GM23248 (cell line): Measurements from ENCODE around the gene GABRG3. TPM values are rescaled to one million over a fixed set of nuclear protein-coding genes. Genes with fewer than 3 reads are reported as not detected.

Experiments used
- DNase-seq: peaks from one replicate; pipeline ENCODE4 v3.0.0-alpha.2; 2015
- H2AFZ ChIP-seq: fragments of 200-600 bp; sonication (generic); 2 replicates; pipeline ENCODE4 v1.6.1; 2016; ENCODE audit warnings: antibody characterized with exemption
- H3F3A ChIP-seq: fragments of 200-600 bp; sonication (generic); 2 replicates; pipeline ENCODE4 v1.6.1; 2016; ENCODE audit warnings: mild to moderate bottlenecking, antibody characterized with exemption, mixed run types; ENCODE audit not compliant: insufficient read depth
- H3K27ac ChIP-seq: fragments of 200-600 bp; sonication (generic); 2 replicates; pipeline ENCODE4 v1.5.1; 2016; ENCODE audit warnings: mild to moderate bottlenecking
- H3K27me3 ChIP-seq: fragments of 200-600 bp; sonication (generic); replicated peaks from 2 replicates; pipeline ENCODE4 v1.6.1; 2016; ENCODE audit warnings: mild to moderate bottlenecking; ENCODE audit not compliant: insufficient read depth
- H3K36me3 ChIP-seq: fragments of 200-600 bp; sonication (generic); 2 replicates; pipeline ENCODE4 v1.6.1; 2016; ENCODE audit warnings: low read depth, mild to moderate bottlenecking
- H3K4me1 ChIP-seq: fragments of 200-600 bp; sonication (generic); 2 replicates; pipeline ENCODE4 v1.6.1; 2016; ENCODE audit warnings: mild to moderate bottlenecking; ENCODE audit not compliant: insufficient read depth
- H3K4me2 ChIP-seq: fragments of 200-600 bp; sonication (generic); one replicate; pipeline ENCODE4 v1.6.1; 2016; ENCODE audit warnings: mild to moderate bottlenecking; ENCODE audit not compliant: unreplicated experiment
- H3K4me3 ChIP-seq: fragments of 200-600 bp; sonication (generic); 2 replicates; pipeline ENCODE4 v1.5.1; 2016; ENCODE audit warnings: mild to moderate bottlenecking
- H3K79me2 ChIP-seq: fragments of 200-600 bp; sonication (generic); 2 replicates; pipeline ENCODE4 v1.6.1; 2016; ENCODE audit warnings: mild to moderate bottlenecking; ENCODE audit not compliant: insufficient read depth
- H3K9ac ChIP-seq: fragments of 200-600 bp; sonication (generic); 2 replicates; pipeline ENCODE4 v1.6.1; 2016; ENCODE audit warnings: mild to moderate bottlenecking
- H3K9me2 ChIP-seq: fragments of 200-600 bp; sonication (generic); 2 replicates; pipeline ENCODE4 v1.6.1; 2016; ENCODE audit warnings: mixed run types, mild to moderate bottlenecking, moderate library complexity; ENCODE audit not compliant: insufficient read depth
- H3K9me3 ChIP-seq: fragments of 200-600 bp; sonication (generic); one replicate; pipeline ENCODE4 v1.6.1; 2017; ENCODE audit warnings: low read depth
- H4K20me1 ChIP-seq: fragments of 200-600 bp; sonication (generic); 2 replicates; pipeline ENCODE4 v1.6.0; 2016; ENCODE audit not compliant: insufficient read depth
- EZH2 ChIP-seq: fragments of 200-600 bp; sonication (generic); IDR thresholded peaks from 2 replicates; pipeline ENCODE4 v1.6.1; 2018; ENCODE audit warnings: antibody characterized with exemption, mild to moderate bottlenecking; ENCODE audit not compliant: insufficient read depth, poor library complexity, severe bottlenecking
- EZH2phosphoT487 ChIP-seq: fragments of 200-600 bp; sonication (generic); IDR thresholded peaks from 2 replicates; pipeline ENCODE4 v1.6.1; 2018; ENCODE audit warnings: antibody characterized with exemption, moderate library complexity, mild to moderate bottlenecking, low read depth; ENCODE audit not compliant: insufficient read depth
- whole genome bisulfite sequencing, 2 experiments: methylation state at CpG; one replicate each; pipeline ENCODE4 v1.1.6; 2015 to 2017; ENCODE audit warnings: low lambda C conversion rate in 2 of 2, low coverage in 1 of 2; ENCODE audit errors: missing lambda C conversion rate in 2 of 2; 5-methylcytosine and 5-hydroxymethylcytosine counted together
- in situ Hi-C: fragments of 300-500 bp; cut with MboI; formaldehyde crosslinking; loops from 2 replicates; pipeline ENCODE4 v1.15.0; 2020
- polyA plus RNA-seq: library from polyadenylated mRNA; unstranded; fragments of >200 nt; fragmentation: Nextera tagmentation; extraction: Ambion mirVana; gene quantifications from 2 replicates; pipeline ENCODE4 v1.2.1, GENCODE V29; 2016
- total RNA-seq: library from RNA; depleted of rRNA; stranded (reverse); fragments of >200 nt; shearing (Covaris generic); gene quantifications from 2 replicates; pipeline ENCODE4 v1.2.3, GENCODE V29; 2014

The GABRG3 gene
- total and polyA plus RNA-seq, 2 experiments from 2014 or later = not detected

DNA sequence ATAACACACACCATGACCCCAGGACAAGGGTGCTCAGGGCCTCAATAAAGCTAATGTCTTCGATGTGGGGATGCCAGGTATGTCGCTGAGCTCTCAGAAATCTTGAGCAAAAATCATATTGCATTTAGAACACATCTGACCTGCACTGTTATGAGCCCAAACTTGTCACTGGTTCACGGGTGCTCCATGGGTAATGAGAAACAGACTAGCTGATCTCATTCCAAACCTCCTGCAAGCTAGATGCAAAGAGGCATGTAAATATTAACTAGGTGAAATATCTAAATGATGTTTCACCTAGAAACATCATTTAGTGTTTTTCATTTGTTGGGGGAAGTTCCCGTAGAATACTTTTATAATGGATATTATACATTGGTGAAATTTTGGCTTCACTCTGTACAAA is 578.8 kb downstream of the GABRG3 start:
- no peak for TF ChIP-seq EZH2
- no peak for TF ChIP-seq EZH2phosphoT487
- no peaks in the 10 kb centered on the region for H3K4me1 ChIP-seq
- H3K27ac ChIP-seq = no peak overlapping the region
- H3K9me3 ChIP-seq = no peaks in the 10 kb centered on the region
- no peaks in the 10 kb centered on the region for H4K20me1 ChIP-seq
- no peak overlapping the region for H3K4me2 ChIP-seq
- no peaks in the 10 kb centered on the region for H3K9me2 ChIP-seq
- H3K79me2 ChIP-seq = no peaks in the 10 kb centered on the region
- no peak overlapping the region for H3K9ac ChIP-seq
- H3K36me3 ChIP-seq = no peaks in the 10 kb centered on the region
- no peaks in the 10 kb centered on the region for H3F3A ChIP-seq
- 13 to 18% methylated on average over 4 of the region's 4 CpGs for WGBS, 2 experiments
- H3K27me3 ChIP-seq = no peaks in the 10 kb centered on the region
- H2AFZ ChIP-seq = no peak overlapping the region
- DNase-seq = no peak
- H3K4me3 ChIP-seq = no peak overlapping the region
- in situ Hi-C loops = no loop called here

- Histone ChIP-seq H3K79me2 (no peaks in the 10 kb centered on the region), H3K9me3 (no peaks in the 10 kb centered on the region), H2AFZ (no peak overlapping the region), H3K27ac (no peak overlapping the region), H3K9ac (no peak overlapping the region), H4K20me1 (no peaks in the 10 kb centered on the region), H3K27me3 (no peaks in the 10 kb centered on the region), H3K9me2 (no peaks in the 10 kb centered on the region), H3K4me2 (no peak overlapping the region), H3K36me3 (no peaks in the 10 kb centered on the region), H3K4me1 (no peaks in the 10 kb centered on the region), H3K4me3 (no peak overlapping the region), H3F3A (no peaks in the 10 kb centered on the region)
- in situ Hi-C loops = no loop called here
- TF ChIP-seq EZH2phosphoT487 (no peak), EZH2 (no peak)
- no peak for DNase-seq
- WGBS, 2 experiments = 59 to 60% methylated on average over 6 of the region's 6 CpGs
Measured at GRCh38 chr15:27550635-27551034, 579.7 kb downstream of the GABRG3 start.

DNA sequence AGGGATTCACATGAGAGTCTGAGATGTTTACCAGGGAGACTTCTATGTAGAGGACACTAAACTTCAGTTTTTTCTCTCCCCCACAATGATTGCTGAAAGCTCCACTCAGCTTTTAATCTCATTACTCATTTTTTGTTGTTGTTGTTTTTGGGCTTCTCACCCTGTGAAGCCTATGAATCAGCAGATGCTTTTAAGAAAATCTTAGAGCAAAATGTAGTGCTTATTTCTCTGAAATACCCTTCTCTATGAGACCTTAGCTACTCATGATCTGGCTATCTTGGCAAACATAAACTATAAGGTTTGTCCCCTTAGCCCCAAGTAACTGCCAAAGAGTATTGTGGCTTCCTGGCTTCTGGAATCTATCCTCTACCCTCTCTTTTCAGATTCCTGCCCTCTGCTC is 590.8 kb downstream of the GABRG3 start:
- no peaks in the 10 kb centered on the region for H3K9me2 ChIP-seq
- no peak overlapping the region for H3K4me2 ChIP-seq
- H3K27ac ChIP-seq = no peak overlapping the region
- H2AFZ ChIP-seq = no peak overlapping the region
- no peak overlapping the region for H3K4me3 ChIP-seq
- no peak for DNase-seq
- no peaks in the 10 kb centered on the region for H4K20me1 ChIP-seq
- no peak for TF ChIP-seq EZH2
- H3F3A ChIP-seq = no peaks in the 10 kb centered on the region
- H3K9me3 ChIP-seq = peaks cover 5% of the 10 kb centered on the region
- no peak overlapping the region for H3K9ac ChIP-seq
- H3K79me2 ChIP-seq = no peaks in the 10 kb centered on the region
- in situ Hi-C loops = no loop called here
- no peaks in the 10 kb centered on the region for H3K36me3 ChIP-seq
- H3K27me3 ChIP-seq = no peaks in the 10 kb centered on the region
- no peaks in the 10 kb centered on the region for H3K4me1 ChIP-seq

DNA sequence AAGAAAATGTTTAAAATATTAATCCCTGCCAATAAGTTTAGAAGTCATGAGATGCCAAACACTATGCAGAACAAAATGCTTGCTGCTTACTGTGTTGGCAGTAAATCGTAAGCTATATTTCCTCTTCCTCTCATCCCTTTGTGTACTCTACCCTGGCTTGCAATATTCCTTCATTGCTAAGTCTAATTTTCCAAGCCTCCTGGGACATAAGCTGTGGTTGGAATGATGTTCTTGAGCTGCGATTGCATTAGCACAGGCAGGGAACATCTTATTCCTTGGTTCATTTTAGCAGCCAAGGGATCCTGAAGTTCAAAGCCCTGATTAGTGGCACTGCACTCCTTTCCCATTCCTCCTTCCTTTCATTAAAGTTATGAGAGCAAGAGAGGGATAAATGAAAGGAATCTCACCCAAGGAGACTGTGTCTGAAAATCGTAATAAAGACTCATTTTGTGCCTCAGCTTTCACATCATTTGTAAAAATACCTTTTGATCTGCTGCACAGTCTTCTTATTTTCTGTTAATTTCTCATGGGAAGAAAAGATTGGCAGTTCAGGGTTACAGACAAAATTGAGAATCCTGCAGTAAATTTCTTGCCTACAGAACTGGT is 592.9 kb downstream of the GABRG3 start:
- Histone ChIP-seq H3K9me3 (peaks cover 5% of the 10 kb centered on the region), H3K4me1 (no peaks in the 10 kb centered on the region), H3F3A (no peaks in the 10 kb centered on the region), H3K27me3 (no peaks in the 10 kb centered on the region), H3K9me2 (no peaks in the 10 kb centered on the region), H3K4me2 (no peak overlapping the region), H3K9ac (no peak overlapping the region), H3K36me3 (no peaks in the 10 kb centered on the region), H4K20me1 (no peaks in the 10 kb centered on the region), H3K27ac (no peak overlapping the region), H3K4me3 (no peak overlapping the region), H2AFZ (no peak overlapping the region), H3K79me2 (no peaks in the 10 kb centered on the region)
- WGBS, 2 experiments = 18 to 31% methylated on average over 3 of the region's 3 CpGs
- in situ Hi-C loops = no loop called here
- no peak for DNase-seq
- TF ChIP-seq EZH2 = no peak
- no peak for TF ChIP-seq EZH2phosphoT487

GRCh38 chr15:27564656-27565055 is 593.7 kb downstream of the GABRG3 start:
- no peak for DNase-seq
- Histone ChIP-seq H3K4me2 (no peak overlapping the region), H3F3A (no peaks in the 10 kb centered on the region), H2AFZ (no peak overlapping the region), H3K27me3 (no peaks in the 10 kb centered on the region), H3K79me2 (no peaks in the 10 kb centered on the region), H3K9ac (no peak overlapping the region), H3K36me3 (no peaks in the 10 kb centered on the region), H3K27ac (no peak overlapping the region), H3K4me1 (no peaks in the 10 kb centered on the region), H4K20me1 (no peaks in the 10 kb centered on the region), H3K9me3 (no peaks in the 10 kb centered on the region), H3K9me2 (no peaks in the 10 kb centered on the region), H3K4me3 (no peak overlapping the region)
- TF ChIP-seq EZH2 (no peak), EZH2phosphoT487 (no peak)
- 45 to 52% methylated on average over 2 of the region's 2 CpGs for WGBS, 2 experiments
- in situ Hi-C loops = no loop called here
